GM23248 (cell line): ENCODE measurements around the gene CLDN24.

Source experiments
- EZH2 ChIP-seq: fragments of 200-600 bp; sonication (generic); IDR thresholded peaks from 2 replicates; pipeline ENCODE4 v1.6.1; 2018; ENCODE audit warnings: antibody characterized with exemption, mild to moderate bottlenecking; ENCODE audit not compliant: insufficient read depth, poor library complexity, severe bottlenecking
- EZH2phosphoT487 ChIP-seq: fragments of 200-600 bp; sonication (generic); IDR thresholded peaks from 2 replicates; pipeline ENCODE4 v1.6.1; 2018; ENCODE audit warnings: antibody characterized with exemption, moderate library complexity, mild to moderate bottlenecking, low read depth; ENCODE audit not compliant: insufficient read depth

- no peak for TF ChIP-seq EZH2
- TF ChIP-seq EZH2phosphoT487 = no peak
These were observed 21.6 kb downstream of the CLDN24 start for GRCh38 chr4:183300655-183301054.
